GM12864 (cell line): ENCODE measurements around the gene CIAO1.
"Not testable (repeated sequence)": the region's sequence is repeated elsewhere in the genome, so short reads cannot be mapped to it uniquely, and the experiment has no call there.

Experiments
- DNase-seq: peaks from one replicate; pipeline ENCODE4 v3.0.0-alpha.2; 2011; ENCODE audit warnings: low read depth
- H3K4me3 ChIP-seq: 2 replicates; pipeline ENCODE4 v1.5.1; 2011; ENCODE audit warnings: mild to moderate bottlenecking, low read depth, low read length, control low read depth
- CTCF ChIP-seq: IDR thresholded peaks from 2 replicates; pipeline ENCODE4 v1.5.1; 2011; ENCODE audit warnings: low read depth, mild to moderate bottlenecking, moderate library complexity, low read length, control low read depth, inconsistent platforms; ENCODE audit errors: missing control alignments

CIAO1 gene

GRCh38 chr2:96265840-96266679 lies at the start of gene CIAO1, which contains the start of gene TMEM127:
Gene CIAO1 (plus strand): TSS chr2:96266225. CDS start chr2:96266351, 126 bp downstream.
Gene TMEM127 (minus strand): TSS chr2:96265997. CDS start chr2:96265381, 616 bp downstream.
- DNase-seq: peak; percentile 89
- peak; percentile 58 for TF ChIP-seq CTCF

DNA sequence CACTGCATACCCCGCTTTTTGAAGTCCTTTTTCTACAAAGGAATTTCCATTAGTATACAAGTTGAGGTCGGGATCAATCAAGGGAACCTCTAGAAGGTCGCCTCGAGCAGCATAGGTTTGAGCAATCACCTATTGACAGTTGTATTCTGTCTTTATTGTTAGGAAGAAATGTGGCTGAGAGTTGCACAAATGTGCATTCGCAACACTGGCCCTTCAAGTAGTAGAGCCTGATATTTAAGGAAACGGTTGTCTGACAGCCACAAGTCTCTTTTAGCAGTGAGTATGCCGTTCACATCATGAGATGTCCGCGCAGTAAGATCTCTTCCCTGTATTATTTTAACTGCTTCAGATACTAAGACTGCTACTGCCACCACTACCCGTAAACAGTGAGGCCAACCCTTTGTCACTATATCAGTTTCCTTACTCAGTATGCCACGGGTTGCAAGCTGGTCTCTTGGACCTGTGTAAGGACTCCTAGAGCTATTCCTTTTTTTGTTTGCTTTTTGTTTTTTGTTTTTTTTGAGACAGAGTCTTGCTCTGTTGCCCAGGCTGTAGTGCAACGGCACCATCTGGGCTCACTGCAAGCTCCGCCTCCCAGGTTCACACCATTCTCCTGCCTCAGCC lies 47.4 kb upstream of the CIAO1 start:
- no peak for TF ChIP-seq CTCF
- no peak overlapping the region for H3K4me3 ChIP-seq
- DNase-seq: no peak

More at GRCh38 chr2:96265840-96266679, at the start of gene CIAO1, which contains the start of gene TMEM127:
- peak within 1 kb of the TSS; percentile 76 for H3K4me3 ChIP-seq

GRCh38 chr2:96219959-96220358 lies 46.1 kb upstream of the CIAO1 start:
- DNase-seq, H3K4me3 ChIP-seq: not testable (repeated sequence)

DNA sequence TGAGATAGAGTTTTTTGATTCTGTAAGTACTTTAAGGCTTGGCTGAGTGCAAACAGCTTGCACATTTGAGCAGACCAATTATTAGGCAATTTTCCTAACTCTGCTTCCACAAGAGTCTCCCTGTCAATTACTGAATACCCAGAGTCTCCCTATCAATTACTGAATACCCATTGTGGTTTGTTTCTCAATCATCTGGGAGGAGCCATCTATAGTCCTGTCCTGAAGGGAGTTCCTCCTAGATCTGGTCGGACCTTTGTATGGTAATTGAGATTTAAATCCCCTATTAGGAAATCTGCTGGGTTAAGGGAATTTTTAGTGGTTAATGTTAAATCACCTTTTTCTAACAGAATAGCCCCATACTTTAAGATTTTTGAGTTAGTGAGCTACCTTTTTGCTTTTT lies 44.9 kb upstream of the CIAO1 start:
- DNase-seq, H3K4me3 ChIP-seq: not testable (repeated sequence)

GRCh38 chr2:96225016-96225533 lies 41.0 kb upstream of the CIAO1 start:
- TF ChIP-seq CTCF: no peak
- peak overlapping the region; percentile 9 for H3K4me3 ChIP-seq
- DNase-seq: peak; percentile 60

GRCh38 chr2:96231316-96231715 lies 34.7 kb upstream of the CIAO1 start:
- no peak for TF ChIP-seq CTCF
- no peak overlapping the region for H3K4me3 ChIP-seq
- DNase-seq: no peak

- no peak overlapping the region for H3K4me3 ChIP-seq
- no peak for TF ChIP-seq CTCF
- DNase-seq: no peak
Measured at GRCh38 chr2:96233436-96233835, 32.6 kb upstream of the CIAO1 start.

DNA sequence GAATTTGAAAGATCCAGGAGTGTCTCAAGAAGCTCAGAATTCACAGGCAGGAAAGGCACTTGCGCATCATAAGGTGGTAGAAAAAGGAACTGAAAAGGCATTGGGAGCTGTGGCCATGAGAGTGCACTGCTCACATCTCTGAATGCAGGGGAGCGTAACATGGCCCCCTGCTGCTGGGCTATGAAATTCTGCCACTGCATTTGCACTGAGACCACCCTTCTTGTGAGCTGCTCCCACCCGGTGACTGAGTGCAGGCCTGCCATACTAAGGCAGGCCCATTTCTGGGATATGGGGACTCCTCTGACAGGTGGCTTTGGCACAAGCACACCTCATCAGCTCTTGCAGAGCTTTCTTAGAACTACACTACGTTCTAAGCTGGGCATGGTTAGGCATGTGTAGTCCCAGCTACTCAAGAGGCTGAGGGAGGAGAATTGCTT lies 32.1 kb upstream of the CIAO1 start:
- H3K4me3 ChIP-seq: no peak overlapping the region
- DNase-seq: peak; percentile 62
- TF ChIP-seq CTCF: peak; percentile 51
